ENCODE data around the gene CCDC57. TPM values are rescaled to one million over a fixed set of nuclear protein-coding genes. Genes with fewer than 3 reads are reported as not detected.

The CCDC57 gene
- total and polyA plus RNA-seq, 5 donors from 2014 or later: 27.7 to 76.6 (median 38.1) TPM

- Histone ChIP-seq H3K4me3 (ENCODE audit: low read depth, low read length) (no peak overlapping the region), H3K9me3 (ENCODE audit: control insufficient read depth in 2 of 2, low read length in 2 of 2) (no peaks in the 10 kb centered on the region), H3K36me3 (ENCODE audit: control insufficient read depth, insufficient read depth, low read length) (peaks cover 27% of the 10 kb centered on the region), H3K4me1 (ENCODE audit: control insufficient read depth, insufficient read depth, low read length, poor library complexity, severe bottlenecking) (no peaks in the 10 kb centered on the region), H3K27ac (ENCODE audit: insufficient read depth, low read length, poor library complexity, severe bottlenecking) (no peak overlapping the region), H3K27me3 (ENCODE audit: control insufficient read depth, insufficient read depth, low read length) (no peaks in the 10 kb centered on the region)
- Mint-ChIP-seq H3K36me3 (no peaks in the 10 kb centered on the region), H3K9me3 (no peaks in the 10 kb centered on the region), H3K4me1 (no peaks in the 10 kb centered on the region), H3K27ac (no peak overlapping the region), H3K27me3 (no peaks in the 10 kb centered on the region), H3K4me3 (no peak overlapping the region)
- ATAC-seq (ENCODE audit: low read depth in 2 of 2) (no peak), DNase-seq (no peak)
These were observed 130.2 kb downstream of the CCDC57 start for GRCh38 chr17:82082456-82082855.

GRCh38 chr17:82081966-82082365 is 130.7 kb downstream of the CCDC57 start:
- Mint-ChIP-seq H3K4me1 (no peaks in the 10 kb centered on the region), H3K27me3 (no peaks in the 10 kb centered on the region), H3K27ac (no peak overlapping the region), H3K4me3 (no peak overlapping the region), H3K9me3 (no peaks in the 10 kb centered on the region), H3K36me3 (no peaks in the 10 kb centered on the region)
- no peaks in the 10 kb centered on the region for H3K27me3 ChIP-seq (ENCODE audit: control insufficient read depth, insufficient read depth, low read length)
- H3K36me3 ChIP-seq (ENCODE audit: control insufficient read depth, insufficient read depth, low read length): peaks cover 27% of the 10 kb centered on the region
- H3K9me3 ChIP-seq (ENCODE audit: control insufficient read depth in 2 of 2, low read length in 2 of 2): no peaks in the 10 kb centered on the region
- DNase-seq (no peak), ATAC-seq (ENCODE audit: low read depth in 2 of 2) (no peak)
- no peaks in the 10 kb centered on the region for H3K4me1 ChIP-seq (ENCODE audit: control insufficient read depth, insufficient read depth, low read length, poor library complexity, severe bottlenecking)
- H3K4me3 ChIP-seq (ENCODE audit: low read depth, low read length): no peak overlapping the region
- H3K27ac ChIP-seq (ENCODE audit: insufficient read depth, low read length, poor library complexity, severe bottlenecking): no peak overlapping the region

GRCh38 chr17:82081546-82081945 is 131.1 kb downstream of the CCDC57 start:
- H3K4me1 ChIP-seq (ENCODE audit: control insufficient read depth, insufficient read depth, low read length, poor library complexity, severe bottlenecking): no peaks in the 10 kb centered on the region
- Mint-ChIP-seq H3K9me3 (no peaks in the 10 kb centered on the region), H3K27ac (no peak overlapping the region), H3K36me3 (no peaks in the 10 kb centered on the region), H3K4me3 (no peak overlapping the region), H3K27me3 (no peaks in the 10 kb centered on the region), H3K4me1 (no peaks in the 10 kb centered on the region)
- H3K36me3 ChIP-seq (ENCODE audit: control insufficient read depth, insufficient read depth, low read length): peaks cover 26% of the 10 kb centered on the region
- ATAC-seq (ENCODE audit: low read depth in 2 of 2) (no peak), DNase-seq (no peak)
- H3K4me3 ChIP-seq (ENCODE audit: low read depth, low read length): no peak overlapping the region
- H3K9me3 ChIP-seq (ENCODE audit: control insufficient read depth in 2 of 2, low read length in 2 of 2): no peaks in the 10 kb centered on the region
- no peaks in the 10 kb centered on the region for H3K27me3 ChIP-seq (ENCODE audit: control insufficient read depth, insufficient read depth, low read length)
- no peak overlapping the region for H3K27ac ChIP-seq (ENCODE audit: insufficient read depth, low read length, poor library complexity, severe bottlenecking)

- Mint-ChIP-seq H3K4me1 (no peaks in the 10 kb centered on the region), H3K27ac (no peak overlapping the region), H3K9me3 (no peaks in the 10 kb centered on the region), H3K36me3 (no peaks in the 10 kb centered on the region), H3K27me3 (no peaks in the 10 kb centered on the region), H3K4me3 (no peak overlapping the region)
- ATAC-seq (ENCODE audit: low read depth in 2 of 2) (no peak), DNase-seq (no peak)
- H3K27ac ChIP-seq (ENCODE audit: insufficient read depth, low read length, poor library complexity, severe bottlenecking): no peak overlapping the region
- H3K4me3 ChIP-seq (ENCODE audit: low read depth, low read length): no peak overlapping the region
- no peaks in the 10 kb centered on the region for H3K27me3 ChIP-seq (ENCODE audit: control insufficient read depth, insufficient read depth, low read length)
- H3K36me3 ChIP-seq (ENCODE audit: control insufficient read depth, insufficient read depth, low read length): peaks cover 20% of the 10 kb centered on the region
- no peaks in the 10 kb centered on the region for H3K4me1 ChIP-seq (ENCODE audit: control insufficient read depth, insufficient read depth, low read length, poor library complexity, severe bottlenecking)
- H3K9me3 ChIP-seq (ENCODE audit: control insufficient read depth in 2 of 2, low read length in 2 of 2): no peaks in the 10 kb centered on the region
These were observed 131.7 kb downstream of the CCDC57 start for GRCh38 chr17:82080789-82081464.

DNA sequence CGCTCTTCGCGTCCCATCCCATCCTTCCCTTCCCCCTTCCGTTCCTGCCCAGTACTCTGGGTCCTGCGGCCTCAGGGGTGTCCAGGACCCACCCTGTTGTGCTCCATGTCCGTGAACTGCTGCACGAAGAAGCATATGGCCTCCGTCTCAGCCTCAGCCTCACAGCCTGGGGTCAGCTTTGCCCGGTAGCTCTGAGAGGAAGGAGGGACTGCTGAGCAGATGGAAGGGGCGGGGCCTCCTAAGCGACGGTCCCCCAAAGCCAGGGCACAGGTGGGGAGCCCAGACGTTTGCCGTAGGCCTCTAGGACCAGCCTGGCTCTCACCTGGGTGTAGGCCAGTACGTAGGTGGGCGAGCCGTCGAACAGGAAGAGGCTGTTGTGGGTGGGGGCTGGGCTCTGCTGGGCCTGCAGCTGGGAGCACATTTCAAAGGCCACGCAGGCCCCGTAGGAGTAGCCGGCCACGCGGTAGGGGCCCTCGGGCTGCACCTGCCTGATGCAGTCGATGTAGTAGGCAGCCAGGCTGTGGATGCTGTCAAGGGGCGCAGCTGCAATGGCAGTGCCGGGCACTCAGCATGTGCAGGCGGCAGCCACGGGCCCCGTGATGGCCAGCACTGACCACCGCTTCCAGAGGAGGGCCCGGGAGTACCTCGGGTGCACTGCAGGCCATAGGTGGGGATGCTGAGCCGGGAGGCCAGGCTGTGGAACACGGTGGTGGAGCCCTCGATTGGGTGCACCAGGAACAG is 132.4 kb downstream of the CCDC57 start:
- no peak for DNase-seq
- peaks cover 20% of the 10 kb centered on the region for H3K36me3 ChIP-seq (ENCODE audit: control insufficient read depth, insufficient read depth, low read length)

GRCh38 chr17:82079001-82079677 is 133.5 kb downstream of the CCDC57 start:
- Mint-ChIP-seq H3K36me3 (no peaks in the 10 kb centered on the region), H3K4me1 (no peaks in the 10 kb centered on the region), H3K9me3 (no peaks in the 10 kb centered on the region), H3K4me3 (no peak overlapping the region), H3K27ac (no peak overlapping the region), H3K27me3 (peaks cover 5% of the 10 kb centered on the region)
- no peak for ATAC-seq (ENCODE audit: low read depth in 2 of 2)
- H3K4me3 ChIP-seq (ENCODE audit: low read depth, low read length): no peak overlapping the region
- DNase-seq: no peak
- H3K27ac ChIP-seq (ENCODE audit: insufficient read depth, low read length, poor library complexity, severe bottlenecking): no peak overlapping the region
- no peaks in the 10 kb centered on the region for H3K4me1 ChIP-seq (ENCODE audit: control insufficient read depth, insufficient read depth, low read length, poor library complexity, severe bottlenecking)
- H3K27me3 ChIP-seq (ENCODE audit: control insufficient read depth, insufficient read depth, low read length): no peaks in the 10 kb centered on the region
- no peaks in the 10 kb centered on the region for H3K9me3 ChIP-seq (ENCODE audit: control insufficient read depth in 2 of 2, low read length in 2 of 2)
- H3K36me3 ChIP-seq (ENCODE audit: control insufficient read depth, insufficient read depth, low read length): peaks cover 19% of the 10 kb centered on the region

More for the DNA sequence above, 132.4 kb downstream of the CCDC57 start:
- H3K27ac Mint-ChIP-seq: no peak overlapping the region
- no peaks in the 10 kb centered on the region for H3K27me3 ChIP-seq (ENCODE audit: control insufficient read depth, insufficient read depth, low read length)
- H3K9me3 ChIP-seq (ENCODE audit: control insufficient read depth in 2 of 2, low read length in 2 of 2): no peaks in the 10 kb centered on the region
- no peak overlapping the region for H3K27ac ChIP-seq (ENCODE audit: insufficient read depth, low read length, poor library complexity, severe bottlenecking)
- no peak overlapping the region for H3K4me3 ChIP-seq (ENCODE audit: low read depth, low read length)
- ATAC-seq (ENCODE audit: low read depth in 2 of 2): no peak
- H3K27me3 Mint-ChIP-seq: no peaks in the 10 kb centered on the region
- H3K4me1 Mint-ChIP-seq: no peaks in the 10 kb centered on the region
- H3K4me3 Mint-ChIP-seq: no peak overlapping the region
- no peaks in the 10 kb centered on the region for H3K4me1 ChIP-seq (ENCODE audit: control insufficient read depth, insufficient read depth, low read length, poor library complexity, severe bottlenecking)
- H3K36me3 Mint-ChIP-seq: no peaks in the 10 kb centered on the region
- H3K9me3 Mint-ChIP-seq: no peaks in the 10 kb centered on the region

DNA sequence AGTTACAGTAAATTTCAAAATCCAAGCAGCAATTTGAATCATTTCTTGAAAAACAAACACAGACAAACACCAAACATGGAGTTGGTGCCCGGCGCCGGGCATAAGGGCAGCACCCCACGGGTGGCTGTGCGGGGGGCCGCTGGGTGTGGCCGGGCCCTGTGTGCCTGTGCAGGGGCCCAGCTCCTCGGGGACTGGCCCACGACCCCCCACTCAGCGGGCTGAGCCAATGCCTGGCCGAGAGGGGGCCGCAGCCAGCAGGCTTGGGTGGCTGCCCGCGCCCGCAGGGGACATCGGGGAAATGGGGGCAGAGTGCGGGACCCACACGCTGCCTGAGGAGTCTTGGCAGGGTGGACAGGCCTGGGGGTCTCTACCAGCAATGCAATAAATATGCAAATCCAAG is 134.2 kb downstream of the CCDC57 start:
- ATAC-seq (ENCODE audit: low read depth in 2 of 2) (no peak), DNase-seq (no peak)
- H3K27me3 ChIP-seq (ENCODE audit: control insufficient read depth, insufficient read depth, low read length): no peaks in the 10 kb centered on the region
- peaks cover 17% of the 10 kb centered on the region for H3K36me3 ChIP-seq (ENCODE audit: control insufficient read depth, insufficient read depth, low read length)
- Mint-ChIP-seq H3K4me1 (no peaks in the 10 kb centered on the region), H3K4me3 (no peak overlapping the region), H3K36me3 (no peaks in the 10 kb centered on the region), H3K27me3 (peaks cover 8% of the 10 kb centered on the region), H3K27ac (no peak overlapping the region), H3K9me3 (no peaks in the 10 kb centered on the region)
- H3K4me1 ChIP-seq (ENCODE audit: control insufficient read depth, insufficient read depth, low read length, poor library complexity, severe bottlenecking): no peaks in the 10 kb centered on the region
- no peaks in the 10 kb centered on the region for H3K9me3 ChIP-seq (ENCODE audit: control insufficient read depth in 2 of 2, low read length in 2 of 2)
- H3K4me3 ChIP-seq (ENCODE audit: low read depth, low read length): no peak overlapping the region
- H3K27ac ChIP-seq (ENCODE audit: insufficient read depth, low read length, poor library complexity, severe bottlenecking): no peak overlapping the region
